ENCODE measurements around the gene SPACA1.

The SPACA1 gene

DNA sequence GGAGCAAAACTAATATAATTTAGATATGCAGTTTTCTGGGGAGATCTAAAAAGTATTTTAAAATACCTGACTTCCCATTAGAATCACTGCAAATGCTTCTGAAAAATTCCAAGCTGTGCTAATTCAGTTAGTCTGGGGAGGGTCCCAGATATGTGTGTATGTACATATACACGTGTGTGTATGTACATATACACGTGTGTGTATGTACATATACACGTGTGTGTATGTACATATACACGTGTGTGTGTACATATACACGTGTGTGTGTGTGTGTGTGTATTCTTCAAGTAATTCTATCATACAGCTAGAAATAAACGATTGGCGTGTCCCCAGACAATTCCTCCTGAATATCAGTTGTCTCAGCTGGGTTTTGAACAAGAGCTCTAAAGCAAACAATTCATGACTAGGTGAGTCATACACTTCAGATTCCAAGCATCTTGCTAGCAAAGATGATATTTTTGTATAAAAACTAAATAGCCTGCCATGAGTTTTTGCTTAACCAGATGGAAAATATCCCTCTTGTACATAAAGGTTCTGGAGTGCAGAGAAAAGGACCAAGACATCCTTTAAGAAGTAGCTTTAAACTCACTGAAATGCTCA lies 58.2 kb downstream of the SPACA1 start:
- no peak for DNase-seq (ENCODE audit: low spot score)

DNA sequence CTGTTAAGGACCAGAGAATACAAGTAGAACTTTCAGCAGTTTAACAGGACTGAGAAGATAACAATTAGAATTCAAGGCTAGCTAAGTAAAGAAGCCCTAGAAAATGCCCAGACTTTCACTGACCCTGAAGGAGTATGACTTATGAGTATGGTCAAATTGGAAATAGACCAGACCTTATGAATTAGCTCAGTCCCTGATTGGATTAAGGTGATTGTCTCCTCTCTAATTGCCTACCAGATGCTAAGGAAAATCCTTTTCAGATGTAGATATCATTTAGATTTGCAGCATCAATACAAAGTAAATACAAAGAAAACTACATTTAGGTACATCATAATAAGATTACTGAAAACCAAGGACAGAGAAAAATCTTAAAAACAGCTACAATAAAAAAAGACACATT lies 59.6 kb downstream of the SPACA1 start:
- no peak for DNase-seq (ENCODE audit: low spot score)

DNA sequence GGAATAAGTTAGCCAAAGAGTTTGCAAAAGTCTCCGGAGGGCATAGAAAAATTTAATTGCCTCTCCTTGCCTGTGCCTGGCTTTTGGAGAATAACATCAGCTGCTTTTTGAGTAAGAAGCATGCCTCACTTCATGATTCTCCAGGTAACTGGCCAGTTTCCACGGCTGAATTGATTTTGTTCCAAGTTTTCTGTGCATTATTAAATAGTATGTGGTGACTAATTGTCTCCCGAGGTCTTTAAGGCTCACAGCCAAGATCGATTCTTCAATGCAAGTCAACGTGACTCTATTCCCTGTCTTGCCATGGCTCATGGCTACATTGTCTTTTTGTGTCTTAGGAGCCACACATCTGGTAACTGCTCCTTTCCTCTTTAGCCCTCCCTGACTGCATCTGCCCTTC lies 64.3 kb downstream of the SPACA1 start:
- DNase-seq (ENCODE audit: low spot score): no peak

DNA sequence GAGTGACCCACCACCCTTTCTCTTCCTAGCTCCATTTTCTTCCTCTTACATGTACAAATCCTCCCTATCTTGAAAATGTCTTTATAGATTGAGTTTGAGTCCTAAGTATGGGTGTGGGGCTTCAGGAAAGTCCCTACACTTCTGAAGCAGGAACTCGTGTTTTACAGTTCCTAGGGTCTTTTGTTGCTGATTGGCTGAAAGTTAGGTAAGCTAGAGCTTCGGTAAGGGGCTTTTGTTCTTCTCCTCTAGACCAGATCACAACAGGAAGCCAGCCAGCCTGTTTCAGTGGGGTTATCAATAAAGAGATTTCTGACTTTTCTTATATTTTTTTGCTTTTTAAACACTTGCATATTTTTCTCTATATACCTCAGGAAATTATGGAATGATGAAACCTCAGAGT lies 67.2 kb downstream of the SPACA1 start:
- DNase-seq (ENCODE audit: low spot score): no peak

DNA sequence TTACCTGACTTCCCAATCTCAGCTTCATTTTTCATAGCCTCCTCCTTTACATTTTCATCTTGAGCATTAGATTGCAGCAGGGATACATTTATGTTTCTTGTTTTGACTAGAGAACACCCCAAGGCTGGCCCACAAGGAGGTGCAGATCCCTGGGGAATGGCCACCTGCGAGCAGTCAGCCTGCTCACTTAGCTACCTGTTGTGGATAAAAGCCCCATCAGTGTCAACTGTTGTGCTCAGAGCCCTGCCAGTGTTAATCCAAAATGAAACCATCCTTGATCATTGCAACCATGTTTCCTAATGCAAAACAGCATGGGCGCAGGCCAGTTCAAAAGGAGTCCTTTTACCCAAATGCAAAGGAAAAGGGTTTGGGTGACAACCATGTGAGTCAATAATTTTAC lies 67.7 kb downstream of the SPACA1 start:
- DNase-seq (ENCODE audit: low spot score): no peak

DNA sequence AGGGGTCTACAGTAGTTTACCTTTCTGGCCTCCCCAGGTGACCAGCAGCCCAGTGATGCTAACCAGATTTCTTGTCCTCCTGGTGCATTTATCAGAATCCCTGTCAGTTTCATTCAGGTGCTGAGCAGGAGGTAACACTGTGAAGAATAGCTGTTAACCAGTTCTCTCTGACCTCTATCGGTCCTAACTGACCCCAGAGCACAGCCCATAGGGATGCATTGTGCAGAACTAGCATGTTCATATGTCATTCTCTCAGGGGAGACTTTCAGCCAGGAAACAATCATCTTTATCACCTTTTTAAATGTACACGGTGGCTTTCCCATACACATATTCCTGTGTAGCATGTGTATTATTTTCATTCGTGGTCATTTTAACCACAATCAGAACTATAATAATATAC lies 68.6 kb downstream of the SPACA1 start:
- no peak for DNase-seq (ENCODE audit: low spot score)
